ENCODE data around the gene CHSY1.

CHSY1 gene

GRCh38 chr15:101206176-101206591 lies 45.7 kb downstream of the CHSY1 start:
- Histone ChIP-seq H3K9ac (ENCODE audit: insufficient read length, low read depth) (no peak overlapping the region), H3K36me3 (ENCODE audit: insufficient read depth, insufficient read length, low read length) (peaks cover 10% of the 10 kb centered on the region), H3K27me3 (ENCODE audit: insufficient read depth, insufficient read length) (no peaks in the 10 kb centered on the region), H3K4me1 (ENCODE audit: insufficient read depth, insufficient read length) (peaks cover 5% of the 10 kb centered on the region), H3K9me3 (ENCODE audit: insufficient read depth, low read length) (no peaks in the 10 kb centered on the region), H3K4me3 (ENCODE audit: insufficient read length, low read depth) (no peak overlapping the region)
- no peak for DNase-seq (ENCODE audit: low read depth, low spot score)
- TF ChIP-seq ZNF274 (IDR thresholded peaks at IDR 0.05; ENCODE audit: low read depth, low read length) (no peak), SUZ12 (IDR thresholded peaks at IDR 0.05; ENCODE audit: extremely low read depth, insufficient read depth, insufficient read length) (no peak), YY1 (IDR thresholded peaks at IDR 0.05; ENCODE audit: insufficient read depth, insufficient read length) (no peak)

GRCh38 chr15:101204739-101205535 lies 46.9 kb downstream of the CHSY1 start:
- no peak for TF ChIP-seq YY1 (IDR thresholded peaks at IDR 0.05; ENCODE audit: insufficient read depth, insufficient read length)
- TF ChIP-seq ZNF274 (IDR thresholded peaks at IDR 0.05; ENCODE audit: low read depth, low read length), result no peak
- TF ChIP-seq SUZ12 (IDR thresholded peaks at IDR 0.05; ENCODE audit: extremely low read depth, insufficient read depth, insufficient read length), result no peak
- peaks cover 8% of the 10 kb centered on the region for H3K4me1 ChIP-seq (ENCODE audit: insufficient read depth, insufficient read length)
- H3K27me3 ChIP-seq (ENCODE audit: insufficient read depth, insufficient read length), result no peaks in the 10 kb centered on the region
- peaks cover 14% of the 10 kb centered on the region for H3K36me3 ChIP-seq (ENCODE audit: insufficient read depth, insufficient read length, low read length)
- H3K9ac ChIP-seq (ENCODE audit: insufficient read length, low read depth), result no peak overlapping the region
- H3K9me3 ChIP-seq (ENCODE audit: insufficient read depth, low read length), result no peaks in the 10 kb centered on the region
- no peak for DNase-seq (ENCODE audit: low read depth, low spot score)
- no peak overlapping the region for H3K4me3 ChIP-seq (ENCODE audit: insufficient read length, low read depth)

GRCh38 chr15:101203607-101204189 lies 48.1 kb downstream of the CHSY1 start:
- Histone ChIP-seq H3K27me3 (ENCODE audit: insufficient read depth, insufficient read length) (no peaks in the 10 kb centered on the region), H3K36me3 (ENCODE audit: insufficient read depth, insufficient read length, low read length) (peaks cover 14% of the 10 kb centered on the region), H3K9ac (ENCODE audit: insufficient read length, low read depth) (no peak overlapping the region), H3K4me1 (ENCODE audit: insufficient read depth, insufficient read length) (peaks cover 12% of the 10 kb centered on the region), H3K9me3 (ENCODE audit: insufficient read depth, low read length) (no peaks in the 10 kb centered on the region), H3K4me3 (ENCODE audit: insufficient read length, low read depth) (no peak overlapping the region)
- DNase-seq (ENCODE audit: low read depth, low spot score), result no peak
- TF ChIP-seq SUZ12 (IDR thresholded peaks at IDR 0.05; ENCODE audit: extremely low read depth, insufficient read depth, insufficient read length) (no peak), ZNF274 (IDR thresholded peaks at IDR 0.05; ENCODE audit: low read depth, low read length) (no peak), YY1 (IDR thresholded peaks at IDR 0.05; ENCODE audit: insufficient read depth, insufficient read length) (no peak)

- H3K4me1 ChIP-seq (ENCODE audit: insufficient read depth, insufficient read length), result peaks cover 12% of the 10 kb centered on the region
- no peaks in the 10 kb centered on the region for H3K9me3 ChIP-seq (ENCODE audit: insufficient read depth, low read length)
- no peak for DNase-seq (ENCODE audit: low read depth, low spot score)
- no peaks in the 10 kb centered on the region for H3K27me3 ChIP-seq (ENCODE audit: insufficient read depth, insufficient read length)
- no peak overlapping the region for H3K4me3 ChIP-seq (ENCODE audit: insufficient read length, low read depth)
- no peak overlapping the region for H3K9ac ChIP-seq (ENCODE audit: insufficient read length, low read depth)
- H3K36me3 ChIP-seq (ENCODE audit: insufficient read depth, insufficient read length, low read length), result peaks cover 14% of the 10 kb centered on the region
- TF ChIP-seq SUZ12 (IDR thresholded peaks at IDR 0.05; ENCODE audit: extremely low read depth, insufficient read depth, insufficient read length) (no peak), ZNF274 (IDR thresholded peaks at IDR 0.05; ENCODE audit: low read depth, low read length) (no peak), YY1 (IDR thresholded peaks at IDR 0.05; ENCODE audit: insufficient read depth, insufficient read length) (no peak)
These were observed 48.7 kb downstream of the CHSY1 start for GRCh38 chr15:101203029-101203573.

GRCh38 chr15:101201411-101202174 lies 50.3 kb downstream of the CHSY1 start:
- H3K9me3 ChIP-seq (ENCODE audit: insufficient read depth, low read length), result no peaks in the 10 kb centered on the region
- no peak overlapping the region for H3K9ac ChIP-seq (ENCODE audit: insufficient read length, low read depth)
- peaks cover 8% of the 10 kb centered on the region for H3K36me3 ChIP-seq (ENCODE audit: insufficient read depth, insufficient read length, low read length)
- no peak overlapping the region for H3K4me3 ChIP-seq (ENCODE audit: insufficient read length, low read depth)
- DNase-seq (ENCODE audit: low read depth, low spot score), result peak; percentile 74
- TF ChIP-seq YY1 (IDR thresholded peaks at IDR 0.05; ENCODE audit: insufficient read depth, insufficient read length) (no peak), SUZ12 (IDR thresholded peaks at IDR 0.05; ENCODE audit: extremely low read depth, insufficient read depth, insufficient read length) (no peak), ZNF274 (IDR thresholded peaks at IDR 0.05; ENCODE audit: low read depth, low read length) (no peak)
- peaks cover 12% of the 10 kb centered on the region for H3K4me1 ChIP-seq (ENCODE audit: insufficient read depth, insufficient read length)
- H3K27me3 ChIP-seq (ENCODE audit: insufficient read depth, insufficient read length), result no peaks in the 10 kb centered on the region

- no peak for TF ChIP-seq ZNF274 (IDR thresholded peaks at IDR 0.05; ENCODE audit: low read depth, low read length)
- no peak for TF ChIP-seq SUZ12 (IDR thresholded peaks at IDR 0.05; ENCODE audit: extremely low read depth, insufficient read depth, insufficient read length)
- TF ChIP-seq YY1 (IDR thresholded peaks at IDR 0.05; ENCODE audit: insufficient read depth, insufficient read length), result no peak
- Histone ChIP-seq H3K9me3 (ENCODE audit: insufficient read depth, low read length) (no peaks in the 10 kb centered on the region), H3K9ac (ENCODE audit: insufficient read length, low read depth) (no peak overlapping the region), H3K4me1 (ENCODE audit: insufficient read depth, insufficient read length) (peaks cover 12% of the 10 kb centered on the region), H3K36me3 (ENCODE audit: insufficient read depth, insufficient read length, low read length) (peaks cover 4% of the 10 kb centered on the region), H3K27me3 (ENCODE audit: insufficient read depth, insufficient read length) (no peaks in the 10 kb centered on the region), H3K4me3 (ENCODE audit: insufficient read length, low read depth) (no peak overlapping the region)
- DNase-seq (ENCODE audit: low read depth, low spot score), result no peak
These were observed 51.7 kb downstream of the CHSY1 start for GRCh38 chr15:101200181-101200580.
